C4-2B (cell line): ENCODE data around the gene COX11.

Experiments
- CTCF ChIP-seq: fragments of 450-650 bp; conservative IDR thresholded peaks from 2 replicates; pipeline ENCODE4 v1.5.1; 2017; ENCODE audit warnings: mild to moderate bottlenecking
- ZFX ChIP-seq: fragments of 450-650 bp; IDR thresholded peaks from 2 replicates; pipeline ENCODE4 v1.6.1; 2017

GRCh38 chr17:55002458-55002857 is 34.0 kb upstream of the COX11 start:
- TF ChIP-seq CTCF (no peak), ZFX (no peak)
